Effector memory CD4-positive, alpha-beta T cell (primary cell): Measurements from ENCODE around the gene BTBD6.

Experiments used
- DNase-seq, 3 donors: peaks; one replicate each; pipeline ENCODE4 v3.0.0-alpha.2; 2020
- H3K27ac ChIP-seq: 2 replicates; pipeline ENCODE4 v1.7.0; 2013; ENCODE audit warnings: mild to moderate bottlenecking, low read length, moderate library complexity; ENCODE audit not compliant: insufficient read depth, poor library complexity, severe bottlenecking
- H3K27me3 ChIP-seq: replicated peaks from 2 replicates; pipeline ENCODE4 v1.7.0; 2013; ENCODE audit warnings: mild to moderate bottlenecking, low read length; ENCODE audit not compliant: insufficient read depth, control insufficient read depth, poor library complexity, severe bottlenecking
- H3K36me3 ChIP-seq: 2 replicates; pipeline ENCODE4 v1.7.0; 2013; ENCODE audit warnings: mild to moderate bottlenecking, low read length, moderate library complexity; ENCODE audit not compliant: control insufficient read depth, insufficient read depth
- H3K4me1 ChIP-seq: 2 replicates; pipeline ENCODE4 v1.7.0; 2013; ENCODE audit warnings: low read length, mild to moderate bottlenecking; ENCODE audit not compliant: control insufficient read depth, insufficient read depth, poor library complexity, severe bottlenecking
- H3K4me3 ChIP-seq: 2 replicates; pipeline ENCODE4 v1.7.0; 2013; ENCODE audit warnings: low read length, low read depth, mild to moderate bottlenecking; ENCODE audit not compliant: insufficient read depth, poor library complexity, severe bottlenecking
- H3K9me3 ChIP-seq: 2 replicates; pipeline ENCODE4 v1.7.0; 2013; ENCODE audit warnings: mild to moderate bottlenecking, low read length, moderate library complexity; ENCODE audit not compliant: control insufficient read depth

The BTBD6 gene

DNA sequence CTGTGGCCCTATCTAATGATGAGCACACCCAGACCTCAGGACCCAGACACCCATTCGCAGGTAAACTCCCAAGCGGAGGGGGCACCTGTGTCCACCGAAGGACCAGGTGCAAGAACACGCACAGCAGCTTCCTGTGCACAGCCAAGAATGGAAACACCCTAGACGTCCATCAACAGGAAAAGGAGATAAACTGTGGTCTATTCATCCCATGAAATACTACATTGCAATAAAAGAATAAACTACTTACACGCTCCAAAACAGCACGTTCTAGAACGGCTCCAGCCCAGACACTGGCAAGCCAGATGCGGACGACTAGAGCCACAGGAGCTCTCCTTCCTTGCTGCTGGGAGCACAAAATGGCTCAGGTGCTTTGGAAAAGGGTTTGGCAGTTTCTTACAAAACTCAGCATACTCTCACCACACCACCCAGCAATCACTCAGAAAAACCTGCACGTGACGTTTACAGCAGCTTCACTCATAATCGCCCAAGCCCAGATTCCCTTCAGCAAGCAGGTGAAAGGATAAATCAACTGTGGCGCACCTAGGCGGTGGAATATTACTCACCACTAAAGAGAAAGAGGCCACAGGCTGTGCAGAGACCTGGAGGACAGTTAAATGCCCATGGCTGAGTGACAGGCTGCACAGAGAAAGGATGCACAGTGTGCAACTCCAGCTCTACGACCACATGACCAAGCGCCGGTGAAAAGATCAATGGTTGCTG is 31.5 kb downstream of the BTBD6 start:
- Histone ChIP-seq H3K27ac (no peak overlapping the region), H3K27me3 (no peaks in the 10 kb centered on the region), H3K36me3 (no peaks in the 10 kb centered on the region), H3K4me3 (no peak overlapping the region), H3K4me1 (no peaks in the 10 kb centered on the region), H3K9me3 (no peaks in the 10 kb centered on the region)
- DNase-seq, result no peak

DNA sequence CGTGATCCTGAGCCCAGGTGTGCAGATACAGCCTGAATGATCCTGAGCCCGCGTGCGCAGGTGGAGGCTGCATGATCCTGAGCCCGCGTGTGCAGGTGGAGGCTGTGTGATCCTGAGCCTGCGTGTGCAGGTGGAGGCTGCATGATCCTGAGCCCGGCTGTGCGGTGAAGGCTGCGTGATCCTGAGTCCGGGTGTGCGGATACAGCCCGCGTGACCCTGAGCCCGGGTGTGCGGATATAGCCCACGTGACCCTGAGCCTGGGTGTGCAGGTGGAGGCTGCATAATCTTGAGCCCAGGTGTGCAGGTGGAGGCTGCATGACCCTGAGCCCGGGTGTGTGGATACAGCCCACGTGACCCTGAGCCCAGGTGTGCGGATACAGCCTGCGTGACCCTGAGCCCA is 32.2 kb downstream of the BTBD6 start:
- no peaks in the 10 kb centered on the region for H3K27me3 ChIP-seq
- no peak overlapping the region for H3K27ac ChIP-seq
- no peaks in the 10 kb centered on the region for H3K4me1 ChIP-seq
- H3K36me3 ChIP-seq, result no peaks in the 10 kb centered on the region
- no peak overlapping the region for H3K4me3 ChIP-seq
- no peak for DNase-seq
- no peaks in the 10 kb centered on the region for H3K9me3 ChIP-seq

DNA sequence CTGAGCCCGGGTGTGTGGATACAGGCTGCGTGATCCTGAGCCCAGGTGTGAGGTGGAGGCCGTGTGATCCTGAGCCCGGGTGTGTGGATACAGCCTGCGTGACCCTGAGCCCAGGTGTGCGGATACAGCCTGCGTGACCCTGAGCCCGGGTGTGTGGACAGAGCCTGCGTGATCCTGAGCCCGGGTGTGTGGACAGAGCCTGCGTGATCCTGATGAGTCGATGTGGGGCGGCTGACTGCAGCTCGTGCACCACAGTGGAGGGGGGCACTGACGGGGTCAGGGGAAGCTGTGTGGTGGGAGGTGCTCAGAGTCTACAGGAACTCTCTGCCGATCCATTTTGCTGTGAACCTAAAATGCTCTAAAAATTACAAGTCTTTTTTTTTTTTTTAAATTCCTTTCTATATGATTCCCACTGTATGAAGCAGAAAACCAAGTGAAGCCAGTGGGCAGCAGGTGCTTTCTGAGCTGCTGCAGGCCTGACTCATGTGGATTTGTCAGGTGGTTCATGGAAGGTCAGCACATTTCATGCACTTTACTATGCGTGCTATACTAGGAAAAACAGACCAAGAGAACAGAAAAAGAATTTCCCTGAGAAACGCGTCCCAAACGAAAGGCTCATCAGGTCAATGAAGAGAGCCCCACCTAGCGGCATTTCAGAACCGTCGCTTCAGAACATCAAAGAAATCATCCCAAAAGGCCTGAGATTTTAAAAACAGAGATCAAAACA is 33.2 kb downstream of the BTBD6 start:
- no peaks in the 10 kb centered on the region for H3K36me3 ChIP-seq
- no peaks in the 10 kb centered on the region for H3K4me1 ChIP-seq
- H3K9me3 ChIP-seq, result no peaks in the 10 kb centered on the region
- no peak overlapping the region for H3K27ac ChIP-seq
- no peak overlapping the region for H3K4me3 ChIP-seq
- DNase-seq, result no peak
- no peaks in the 10 kb centered on the region for H3K27me3 ChIP-seq

DNA sequence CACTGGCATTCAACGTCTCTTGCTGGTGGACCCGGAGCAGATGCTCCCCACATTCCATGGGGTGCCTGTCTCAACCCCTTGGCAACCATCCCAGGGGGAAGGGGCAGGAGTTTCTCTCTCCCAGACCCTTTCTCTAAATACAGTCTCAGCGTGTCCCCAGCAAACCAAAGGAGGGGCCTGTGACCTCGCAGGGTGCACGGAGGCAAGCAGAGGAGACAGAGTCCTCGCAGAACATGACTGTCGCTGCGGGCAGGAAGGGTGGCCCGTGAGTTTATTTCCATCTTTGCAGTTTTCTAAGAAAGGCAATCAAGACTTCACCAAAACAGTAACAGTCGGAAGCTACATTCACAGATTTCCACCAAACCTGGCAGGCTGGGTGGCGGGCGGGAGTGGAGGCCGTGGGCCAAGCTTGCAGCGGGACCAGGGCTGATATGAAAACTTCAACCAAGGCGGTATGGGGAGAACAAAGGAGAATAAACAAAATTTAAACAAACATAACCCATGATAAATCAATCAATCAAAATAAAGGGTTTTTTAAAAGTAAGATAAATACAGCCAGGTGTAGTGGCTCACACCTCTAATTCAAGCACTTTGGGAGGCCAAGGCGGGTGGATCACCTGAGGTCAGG is 33.9 kb downstream of the BTBD6 start:
- Histone ChIP-seq H3K9me3 (no peaks in the 10 kb centered on the region), H3K4me3 (no peak overlapping the region), H3K27ac (no peak overlapping the region), H3K36me3 (no peaks in the 10 kb centered on the region), H3K4me1 (no peaks in the 10 kb centered on the region), H3K27me3 (no peaks in the 10 kb centered on the region)
- no peak for DNase-seq

DNA sequence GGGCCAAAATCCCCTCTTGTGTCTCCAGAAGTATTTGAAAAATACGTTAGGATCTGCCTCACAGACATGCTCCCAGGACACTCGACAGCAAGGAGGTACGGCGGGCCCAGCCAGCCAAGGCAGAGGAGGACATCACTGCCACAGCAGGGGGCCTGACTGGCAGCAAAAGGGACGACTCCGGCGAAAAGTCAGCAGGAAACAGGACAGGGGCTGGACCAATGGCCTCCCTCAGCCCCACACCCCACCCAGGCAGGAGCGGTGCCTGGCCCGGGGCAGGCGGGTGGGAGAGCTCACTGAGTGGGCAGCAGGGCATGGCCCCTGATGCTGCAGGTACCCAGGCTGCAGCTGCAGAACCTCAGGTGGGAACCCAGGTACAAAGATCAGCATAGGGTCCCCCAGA is 34.7 kb downstream of the BTBD6 start:
- Histone ChIP-seq H3K27me3 (no peaks in the 10 kb centered on the region), H3K36me3 (no peaks in the 10 kb centered on the region), H3K9me3 (no peaks in the 10 kb centered on the region), H3K27ac (no peak overlapping the region), H3K4me1 (no peaks in the 10 kb centered on the region), H3K4me3 (no peak overlapping the region)
- no peak for DNase-seq

DNA sequence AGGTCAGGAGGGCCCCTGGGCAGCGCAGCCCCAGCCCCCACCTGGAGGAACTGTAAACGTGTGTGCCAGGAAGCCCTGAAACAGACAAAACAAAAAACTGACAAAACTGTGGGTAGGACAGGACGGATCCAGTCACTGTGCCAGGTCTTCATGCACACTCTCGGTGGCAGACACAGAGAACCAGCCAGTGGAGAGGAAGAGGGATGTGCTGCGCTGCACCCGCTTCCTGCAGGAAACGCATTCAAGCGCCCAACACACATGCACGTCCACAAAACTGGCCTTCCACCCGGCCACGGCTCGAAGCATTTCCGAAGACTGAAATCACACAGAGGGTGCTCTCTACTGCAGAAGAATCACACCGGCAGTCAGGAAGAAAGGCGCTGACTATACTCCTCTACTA is 35.6 kb downstream of the BTBD6 start:
- no peak overlapping the region for H3K4me3 ChIP-seq
- no peaks in the 10 kb centered on the region for H3K4me1 ChIP-seq
- H3K27ac ChIP-seq, result no peak overlapping the region
- no peaks in the 10 kb centered on the region for H3K36me3 ChIP-seq
- H3K9me3 ChIP-seq, result no peaks in the 10 kb centered on the region
- H3K27me3 ChIP-seq, result no peaks in the 10 kb centered on the region
- no peak for DNase-seq

DNA sequence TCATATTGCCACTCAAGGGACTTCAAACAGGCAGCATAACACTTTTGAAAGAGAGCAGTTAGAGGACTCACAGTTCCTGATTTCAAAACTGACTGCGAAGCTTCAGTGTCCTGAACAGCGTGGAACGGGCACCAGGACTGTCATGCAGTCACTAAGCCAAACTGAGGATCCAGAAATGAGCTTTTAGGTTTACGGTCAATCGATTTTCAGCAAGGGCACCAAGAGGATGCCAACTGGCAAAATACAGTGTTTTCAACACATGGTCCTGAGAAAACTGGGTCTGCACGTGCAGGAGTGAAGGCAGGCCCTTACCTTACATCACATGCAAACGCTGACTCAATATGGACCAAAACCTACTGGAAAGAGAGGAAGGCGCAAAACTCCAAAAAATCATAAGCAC is 36.8 kb downstream of the BTBD6 start:
- Histone ChIP-seq H3K36me3 (no peaks in the 10 kb centered on the region), H3K4me3 (no peak overlapping the region), H3K27ac (no peak overlapping the region), H3K4me1 (no peaks in the 10 kb centered on the region), H3K27me3 (no peaks in the 10 kb centered on the region), H3K9me3 (no peaks in the 10 kb centered on the region)
- no peak for DNase-seq

DNA sequence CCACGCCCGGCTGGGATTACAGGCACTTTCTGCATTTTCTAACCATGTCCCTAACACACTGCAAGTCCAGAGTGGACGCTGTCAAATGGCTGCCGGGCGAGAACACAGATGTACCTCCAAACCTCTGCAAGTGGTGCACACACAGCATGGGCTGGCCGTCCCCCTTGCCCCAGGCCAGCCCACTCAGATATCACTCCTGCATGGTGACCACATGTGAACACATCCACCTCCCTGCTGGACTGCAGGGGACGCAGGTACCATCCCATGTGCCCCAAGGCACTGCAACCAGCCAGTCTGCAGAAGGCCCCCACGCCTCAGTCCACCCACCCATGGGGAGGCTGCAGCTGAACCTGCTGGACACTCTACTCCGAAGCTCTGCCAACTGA is 38.4 kb downstream of the BTBD6 start:
- no peak for DNase-seq
- Histone ChIP-seq H3K9me3 (no peaks in the 10 kb centered on the region), H3K4me1 (no peaks in the 10 kb centered on the region), H3K4me3 (no peak overlapping the region), H3K36me3 (no peaks in the 10 kb centered on the region), H3K27ac (no peak overlapping the region), H3K27me3 (no peaks in the 10 kb centered on the region)

DNA sequence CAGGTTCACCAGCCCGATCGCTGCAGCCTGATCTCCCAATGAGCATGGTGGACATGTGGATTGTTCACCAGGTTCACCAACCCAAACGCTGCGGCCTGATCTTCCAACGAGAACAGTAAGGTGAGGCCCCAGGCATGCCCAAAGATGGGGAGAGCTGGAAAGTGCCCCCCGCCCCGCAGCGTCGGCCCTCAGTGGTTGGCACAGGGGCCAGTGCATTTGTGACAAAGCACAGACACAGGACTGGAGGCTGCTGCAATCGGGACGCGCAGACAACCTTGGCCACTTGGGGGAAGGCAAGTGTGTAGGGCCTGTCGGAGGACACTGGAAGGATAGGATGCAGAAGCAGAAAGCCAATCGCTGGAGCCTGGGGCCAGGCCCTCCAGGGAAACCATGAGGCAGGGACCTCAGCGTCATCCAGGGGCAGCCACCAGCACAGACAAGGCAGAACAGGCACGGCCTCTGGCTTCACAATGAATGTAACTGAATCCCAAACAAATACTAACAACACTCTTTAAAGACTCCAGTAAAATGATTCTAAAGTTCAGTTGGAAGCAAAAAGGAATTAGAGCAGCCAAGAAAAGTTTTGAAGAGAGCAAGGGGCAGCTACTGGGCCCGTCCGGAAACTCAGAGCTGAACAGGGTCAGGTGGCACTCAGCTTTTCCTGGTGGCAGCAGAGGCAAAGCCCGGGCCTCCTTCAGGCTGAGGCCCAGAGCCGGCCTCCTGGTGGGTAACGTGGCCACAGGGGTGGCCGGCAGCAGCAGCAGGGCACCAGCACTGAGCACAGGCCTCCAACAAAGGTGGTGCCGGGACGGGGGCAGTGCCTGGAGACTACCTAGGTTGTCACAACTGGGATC is 39.1 kb downstream of the BTBD6 start:
- Histone ChIP-seq H3K27ac (no peak overlapping the region), H3K27me3 (no peaks in the 10 kb centered on the region), H3K4me3 (no peak overlapping the region), H3K9me3 (no peaks in the 10 kb centered on the region), H3K4me1 (peaks cover 4% of the 10 kb centered on the region), H3K36me3 (no peaks in the 10 kb centered on the region)
- no peak for DNase-seq
